ENCODE data around the gene LAIR1. TPM values are rescaled to one million over a fixed set of nuclear protein-coding genes. Genes with fewer than 3 reads are reported as not detected.

LAIR1 gene
- total and polyA plus RNA-seq, 11 donors, result 2.9 to 102 (median 5.3) TPM

DNA sequence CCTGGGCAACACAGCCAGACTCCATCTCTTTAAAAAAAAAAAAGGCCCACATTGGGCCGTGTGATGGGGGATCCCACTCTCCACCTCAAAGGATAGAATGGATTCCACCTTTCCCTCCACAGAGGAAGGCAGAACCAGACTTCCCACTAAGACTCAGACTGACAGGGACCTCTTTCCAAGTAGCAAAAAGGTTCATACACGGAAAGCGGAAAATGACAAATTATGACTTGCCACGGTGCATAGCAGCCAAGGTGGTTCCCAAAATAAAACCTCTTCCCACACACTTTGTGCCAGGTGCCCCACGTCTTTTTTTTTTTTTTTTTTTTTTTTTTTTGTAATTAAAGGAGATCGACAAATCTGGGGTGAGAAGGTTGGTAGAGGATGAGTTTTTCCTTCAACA is 36.2 kb upstream of the LAIR1 start:
- peaks cover 0 to 3% (median 0%) of the 10 kb centered on the region in 9 donors for H3K27me3 ChIP-seq
- TF ChIP-seq, protein P1, sequence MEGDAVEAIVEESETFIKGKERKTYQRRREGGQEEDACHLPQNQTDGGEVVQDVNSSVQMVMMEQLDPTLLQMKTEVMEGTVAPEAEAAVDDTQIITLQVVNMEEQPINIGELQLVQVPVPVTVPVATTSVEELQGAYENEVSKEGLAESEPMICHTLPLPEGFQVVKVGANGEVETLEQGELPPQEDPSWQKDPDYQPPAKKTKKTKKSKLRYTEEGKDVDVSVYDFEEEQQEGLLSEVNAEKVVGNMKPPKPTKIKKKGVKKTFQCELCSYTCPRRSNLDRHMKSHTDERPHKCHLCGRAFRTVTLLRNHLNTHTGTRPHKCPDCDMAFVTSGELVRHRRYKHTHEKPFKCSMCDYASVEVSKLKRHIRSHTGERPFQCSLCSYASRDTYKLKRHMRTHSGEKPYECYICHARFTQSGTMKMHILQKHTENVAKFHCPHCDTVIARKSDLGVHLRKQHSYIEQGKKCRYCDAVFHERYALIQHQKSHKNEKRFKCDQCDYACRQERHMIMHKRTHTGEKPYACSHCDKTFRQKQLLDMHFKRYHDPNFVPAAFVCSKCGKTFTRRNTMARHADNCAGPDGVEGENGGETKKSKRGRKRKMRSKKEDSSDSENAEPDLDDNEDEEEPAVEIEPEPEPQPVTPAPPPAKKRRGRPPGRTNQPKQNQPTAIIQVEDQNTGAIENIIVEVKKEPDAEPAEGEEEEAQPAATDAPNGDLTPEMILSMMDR (IDR thresholded peaks at IDR 0.05), result no peak
- WGBS, 4 donors, result 57 to 86% (median 76%) methylated on average over 6 of the region's 6 CpGs
- no peak overlapping the region for H3K4me3 ChIP-seq
- H3K9me3 ChIP-seq, result peaks cover 0 to 5% (median 0%) of the 10 kb centered on the region in 12 donors
- no peaks in the 10 kb centered on the region for H3K4me1 ChIP-seq
- intact Hi-C loops (cut with DNase I), result no loop called here
- no peaks in the 10 kb centered on the region for H3K36me3 ChIP-seq
- ATAC-seq, result no peak
- no peak overlapping the region for H3K27ac ChIP-seq
- DNase-seq, result no peak

DNA sequence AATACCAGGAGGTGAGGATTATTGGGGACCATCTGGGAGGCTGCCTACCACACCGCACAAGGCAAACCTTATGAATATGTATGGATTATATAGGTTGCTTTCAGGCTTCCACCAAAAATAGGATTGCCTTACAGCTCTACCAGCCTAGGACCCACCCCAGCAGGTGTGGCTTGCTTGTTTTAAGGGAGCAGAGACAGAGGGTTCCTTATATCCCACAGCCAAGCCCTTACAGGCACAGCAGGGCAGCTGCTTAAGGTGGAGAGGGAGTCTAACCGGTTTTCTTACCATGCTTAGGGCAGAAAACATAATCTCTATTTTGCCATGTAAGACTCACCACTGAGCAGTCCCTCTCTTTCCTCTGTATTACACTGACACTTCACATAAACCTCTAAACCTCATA is 34.5 kb upstream of the LAIR1 start:
- no peak overlapping the region for H3K4me3 ChIP-seq
- peaks cover 0 to 5% (median 0%) of the 10 kb centered on the region in 12 donors for H3K9me3 ChIP-seq
- DNase-seq, result no peak
- intact Hi-C loops (cut with DNase I), result loop anchor here in 1 of 10 donors (10.0 kb wide), 1 partner anchor 74 kb away; no protein-coding TSS in a partner anchor
- H3K4me1 ChIP-seq, result no peaks in the 10 kb centered on the region
- whole genome bisulfite sequencing, 4 donors, result 56 to 67% (median 63%) methylated on average over 2 of the region's 2 CpGs
- no peak for TF ChIP-seq POLR2A (IDR thresholded peaks at IDR 0.05)
- TF ChIP-seq, protein P1 (IDR thresholded peaks at IDR 0.05), result no peak
- no peak for ATAC-seq
- H3K36me3 ChIP-seq, result no peaks in the 10 kb centered on the region
- H3K27me3 ChIP-seq, result peaks cover 0 to 7% (median 0%) of the 10 kb centered on the region in 9 donors
- H3K27ac ChIP-seq, result no peak overlapping the region

DNA sequence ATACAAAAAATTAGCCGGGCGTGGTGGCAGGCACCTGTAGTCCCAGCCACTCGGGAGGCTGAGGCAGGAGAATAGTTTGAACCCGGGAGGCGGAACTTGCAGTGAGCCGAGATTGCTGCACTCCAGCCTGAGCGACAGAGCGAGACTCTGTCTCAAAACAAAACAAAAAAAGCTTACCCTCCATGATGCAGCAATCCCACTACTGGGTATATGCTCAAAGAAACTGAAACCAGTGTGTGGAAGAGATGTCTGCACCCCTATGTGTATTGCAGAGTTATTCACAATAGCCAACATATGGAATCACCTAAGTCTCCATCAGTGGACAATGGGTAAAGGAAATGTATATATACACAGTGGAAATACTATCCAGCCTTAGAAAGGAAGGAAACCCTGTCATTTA is 31.0 kb upstream of the LAIR1 start:
- H3K27me3 ChIP-seq, result peaks cover 0 to 36% (median 7%) of the 10 kb centered on the region in 9 donors
- ATAC-seq (no peak), DNase-seq (no peak)
- H3K36me3 ChIP-seq, result no peaks in the 10 kb centered on the region
- no peak overlapping the region for H3K4me3 ChIP-seq
- TF ChIP-seq, protein P1 (IDR thresholded peaks at IDR 0.05), result no peak
- intact Hi-C loops (cut with DNase I), result loop anchor here in 1 of 10 donors (10.0 kb wide), 1 partner anchor 71 kb away; no protein-coding TSS in a partner anchor
- WGBS, 4 donors, result 80 to 90% (median 83%) methylated on average over 8 of the region's 8 CpGs
- peaks cover 0 to 7% (median 0%) of the 10 kb centered on the region in 12 donors for H3K4me1 ChIP-seq
- peaks cover 0 to 5% (median 0%) of the 10 kb centered on the region in 12 donors for H3K9me3 ChIP-seq
- no peak overlapping the region for H3K27ac ChIP-seq

DNA sequence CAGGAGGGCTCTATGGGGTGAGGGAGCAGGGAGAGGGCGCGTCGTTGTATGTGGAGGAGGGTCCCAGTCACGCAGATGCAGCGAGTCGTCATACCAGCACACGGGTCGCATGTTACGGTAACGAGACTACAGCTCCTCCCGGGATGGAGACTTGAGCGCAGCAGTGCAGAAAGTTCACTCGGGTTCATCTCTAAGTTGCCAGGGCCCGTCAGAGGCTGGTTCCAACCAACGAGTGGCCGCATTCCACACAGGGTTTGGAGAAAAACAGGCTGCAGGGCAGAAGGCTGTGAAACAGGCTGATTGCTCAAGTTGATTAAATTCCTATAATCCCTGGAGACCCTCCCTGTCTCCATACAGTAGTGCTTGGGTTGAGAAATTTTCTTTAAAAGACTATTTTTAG is 28.6 kb upstream of the LAIR1 start:
- intact Hi-C loops (cut with DNase I), result loop anchor here in 4 of 10 donors (5.0 to 10.0 kb wide), 2 partner anchors 66 to 69 kb away; no protein-coding TSS in a partner anchor
- Histone ChIP-seq H3K4me3 (no peak overlapping the region), H3K27ac (no peak overlapping the region), H3K4me1 (peaks cover 0 to 28% (median 0%) of the 10 kb centered on the region in 12 donors), H3K36me3 (no peaks in the 10 kb centered on the region), H3K9me3 (peaks cover 0 to under 1% (median 0%) of the 10 kb centered on the region in 12 donors), H3K27me3 (peaks cover 0 to 57% (median 13%) of the 10 kb centered on the region in 9 donors)
- DNase-seq (no peak), ATAC-seq (no peak)
- WGBS, 4 donors, result 76 to 82% (median 80%) methylated on average over 16 of the region's 16 CpGs
- no peak for TF ChIP-seq POLR2A (IDR thresholded peaks at IDR 0.05)
- TF ChIP-seq, protein P1 (IDR thresholded peaks at IDR 0.05), result no peak
